HFFc6 (cell line): Measurements from ENCODE around the gene APBB2. TPM values are rescaled to one million over a fixed set of nuclear protein-coding genes. Genes with fewer than 3 reads are reported as not detected.

Experiments
- DNase-seq: peaks from one replicate; pipeline ENCODE4 v3.0.0-alpha.2; 2018
- H3K27ac Mint-ChIP-seq: 2 replicates; pipeline ENCODE4 v1.8.0; 2020; ENCODE audit warnings: mild to moderate bottlenecking, mixed read lengths
- H3K27me3 Mint-ChIP-seq: 2 replicates; pipeline ENCODE4 v1.8.0; 2021; ENCODE audit warnings: mild to moderate bottlenecking, moderate library complexity, mixed read lengths; ENCODE audit not compliant: insufficient read depth
- H3K36me3 Mint-ChIP-seq: 2 replicates; pipeline ENCODE4 v1.8.0; 2021; ENCODE audit warnings: low read depth, mixed read lengths
- H3K4me1 Mint-ChIP-seq: 2 replicates; pipeline ENCODE4 v1.8.0; 2020; ENCODE audit warnings: low read depth, mixed read lengths
- H3K4me3 Mint-ChIP-seq: 2 replicates; pipeline ENCODE4 v1.8.0; 2020; ENCODE audit warnings: mild to moderate bottlenecking, moderate library complexity, mixed read lengths
- H3K9me3 Mint-ChIP-seq: 2 replicates; pipeline ENCODE4 v1.8.0; 2020; ENCODE audit warnings: mild to moderate bottlenecking, mixed read lengths
- total RNA-seq, 6 experiments: library from RNA; stranded (reverse); fragmentation: NEBNext Ultra II Directional; extraction: Animal tissue kit (Norgen Biotek cat#: 25700); gene quantifications; 2 replicates in 1 of 6; 3 replicates in 5 of 6; pipeline ENCODE4 v1.2.3, GENCODE V29; 2021
- TF ChIP-seq, protein P1 (sequence below): fragments of 200-600 bp; sonication (generic); IDR thresholded peaks from 2 replicates; pipeline ENCODE4 v1.5.0; 2021; ENCODE audit warnings: antibody characterized with exemption, mild to moderate bottlenecking

The APBB2 gene
- total RNA-seq, 6 experiments from 2014 or later, result 32.4 to 45.5 (median 35.8) TPM

DNA sequence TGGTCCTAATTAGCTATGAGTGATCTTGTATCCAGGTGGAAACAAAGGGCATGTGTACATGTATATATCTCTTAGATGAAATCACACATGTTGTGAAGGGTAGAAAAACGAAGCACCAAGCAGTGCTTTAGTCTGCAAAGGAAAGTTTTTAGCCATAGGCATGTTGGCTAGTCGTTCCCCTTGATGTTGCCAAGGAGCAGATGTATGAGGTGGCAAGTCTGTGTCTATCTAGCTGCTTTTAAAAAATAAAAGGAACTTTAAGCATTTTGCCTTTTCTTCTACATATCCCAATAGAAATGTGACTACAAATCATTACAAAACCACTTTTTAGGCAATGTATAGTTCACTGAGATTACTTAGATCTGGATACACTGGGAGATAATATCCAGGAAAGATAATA is 401.5 kb downstream of the APBB2 start:
- peaks cover 15% of the 10 kb centered on the region; the same call in 1 of the 2 replicates for H3K4me1 Mint-ChIP-seq
- no peak overlapping the region for H3K4me3 Mint-ChIP-seq
- DNase-seq, result no peak
- 0 out of 2 replicates have a peak overlapping the region, but pooled peaks have one; percentile 11 for H3K27ac Mint-ChIP-seq
- H3K27me3 Mint-ChIP-seq, result no peaks in the 10 kb centered on the region
- TF ChIP-seq, protein P1, sequence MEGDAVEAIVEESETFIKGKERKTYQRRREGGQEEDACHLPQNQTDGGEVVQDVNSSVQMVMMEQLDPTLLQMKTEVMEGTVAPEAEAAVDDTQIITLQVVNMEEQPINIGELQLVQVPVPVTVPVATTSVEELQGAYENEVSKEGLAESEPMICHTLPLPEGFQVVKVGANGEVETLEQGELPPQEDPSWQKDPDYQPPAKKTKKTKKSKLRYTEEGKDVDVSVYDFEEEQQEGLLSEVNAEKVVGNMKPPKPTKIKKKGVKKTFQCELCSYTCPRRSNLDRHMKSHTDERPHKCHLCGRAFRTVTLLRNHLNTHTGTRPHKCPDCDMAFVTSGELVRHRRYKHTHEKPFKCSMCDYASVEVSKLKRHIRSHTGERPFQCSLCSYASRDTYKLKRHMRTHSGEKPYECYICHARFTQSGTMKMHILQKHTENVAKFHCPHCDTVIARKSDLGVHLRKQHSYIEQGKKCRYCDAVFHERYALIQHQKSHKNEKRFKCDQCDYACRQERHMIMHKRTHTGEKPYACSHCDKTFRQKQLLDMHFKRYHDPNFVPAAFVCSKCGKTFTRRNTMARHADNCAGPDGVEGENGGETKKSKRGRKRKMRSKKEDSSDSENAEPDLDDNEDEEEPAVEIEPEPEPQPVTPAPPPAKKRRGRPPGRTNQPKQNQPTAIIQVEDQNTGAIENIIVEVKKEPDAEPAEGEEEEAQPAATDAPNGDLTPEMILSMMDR, result no peak
- peaks cover 28% of the 10 kb centered on the region for H3K36me3 Mint-ChIP-seq
- no peaks in the 10 kb centered on the region for H3K9me3 Mint-ChIP-seq

DNA sequence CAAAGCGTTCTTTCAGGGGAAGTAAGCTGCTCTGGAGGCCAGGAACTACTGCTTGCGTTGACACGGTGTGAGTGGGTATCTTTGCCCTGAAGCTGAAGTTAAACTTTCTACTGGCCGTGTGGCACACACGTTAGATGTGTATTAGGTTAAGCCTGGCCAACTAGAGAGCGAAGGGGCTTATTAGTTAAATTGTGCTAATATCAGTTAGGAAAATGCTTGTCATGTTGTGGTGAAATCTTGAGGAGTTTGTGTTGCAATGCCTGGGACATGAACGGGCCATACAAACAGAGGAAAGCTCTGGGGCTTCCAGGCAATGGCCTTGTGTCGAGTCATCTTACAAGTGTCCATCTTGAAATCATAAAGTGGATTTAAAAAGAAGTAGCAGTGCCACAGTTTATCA is 402.0 kb downstream of the APBB2 start:
- TF ChIP-seq, protein P1, result no peak
- Mint-ChIP-seq H3K27ac (0 out of 2 replicates have a peak overlapping the region, but pooled peaks have one; percentile 11), H3K4me1 (peaks cover 15% of the 10 kb centered on the region; the same call in 1 of the 2 replicates), H3K9me3 (no peaks in the 10 kb centered on the region), H3K36me3 (peaks cover 28% of the 10 kb centered on the region), H3K4me3 (no peak overlapping the region), H3K27me3 (no peaks in the 10 kb centered on the region; the same call in 1 of the 2 replicates)
- no peak for DNase-seq

DNA sequence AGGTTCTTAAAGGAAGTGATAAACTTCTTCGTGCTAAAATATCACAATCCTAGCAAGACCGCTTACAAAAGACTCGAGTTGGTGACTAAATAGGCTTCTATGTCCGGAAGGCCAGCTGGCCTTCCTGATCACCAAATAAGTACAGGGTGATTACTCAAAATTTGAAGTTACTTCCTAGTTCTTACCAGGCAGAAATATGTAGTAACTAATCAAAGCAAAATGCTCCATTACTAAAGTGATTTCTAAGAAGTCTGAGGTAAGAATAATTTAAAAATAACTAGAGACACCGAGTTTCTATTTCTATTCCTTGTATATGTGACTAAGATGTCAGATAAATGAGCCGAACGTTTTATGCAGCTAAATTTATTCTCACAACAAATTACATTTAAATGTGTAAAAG is 402.4 kb downstream of the APBB2 start:
- H3K9me3 Mint-ChIP-seq, result no peaks in the 10 kb centered on the region

DNA sequence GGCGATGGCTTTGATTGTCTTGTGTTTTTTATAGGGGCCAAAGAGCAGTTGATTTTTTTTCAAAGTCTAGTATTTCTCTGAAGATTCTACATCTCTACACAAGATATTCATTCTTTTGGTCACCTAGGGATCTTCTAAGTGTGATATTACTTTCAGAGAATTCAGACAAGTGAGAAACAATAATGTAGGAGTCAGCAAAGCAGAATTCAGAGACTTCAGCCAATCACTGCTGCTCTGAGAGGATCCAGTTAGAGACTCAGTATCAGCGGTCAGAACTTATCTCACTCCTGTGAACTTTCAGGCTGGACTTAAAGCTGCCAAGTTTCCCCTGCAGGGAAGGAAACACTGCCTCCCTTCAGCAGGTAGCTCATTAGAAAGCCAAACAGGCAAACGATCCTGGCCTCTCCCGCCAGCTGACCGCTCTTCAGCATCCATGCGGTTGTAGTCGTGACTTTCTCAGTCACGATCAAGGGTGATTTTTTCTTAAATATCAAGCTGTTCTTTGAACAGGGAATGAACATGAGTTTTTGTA is 405.4 kb downstream of the APBB2 start:
- Mint-ChIP-seq H3K4me1 (0 out of 2 replicates have a peak, but pooled peaks cover 8% of the 10 kb centered on the region), H3K9me3 (no peaks in the 10 kb centered on the region), H3K36me3 (peaks cover 13% of the 10 kb centered on the region), H3K27ac (no peak overlapping the region), H3K4me3 (no peak overlapping the region), H3K27me3 (peaks cover 2% of the 10 kb centered on the region; the same call in 1 of the 2 replicates)
- DNase-seq, result no peak
- TF ChIP-seq, protein P1, result no peak

More for the DNA sequence above, 402.4 kb downstream of the APBB2 start:
- peaks cover under 1% of the 10 kb centered on the region; the same call in 1 of the 2 replicates for H3K27me3 Mint-ChIP-seq
- H3K4me1 Mint-ChIP-seq, result peaks cover 15% of the 10 kb centered on the region; the same call in 1 of the 2 replicates
- DNase-seq, result no peak
- peaks cover 28% of the 10 kb centered on the region for H3K36me3 Mint-ChIP-seq
- H3K4me3 Mint-ChIP-seq, result no peak overlapping the region
- no peak overlapping the region for H3K27ac Mint-ChIP-seq
- TF ChIP-seq, protein P1, result no peak

DNA sequence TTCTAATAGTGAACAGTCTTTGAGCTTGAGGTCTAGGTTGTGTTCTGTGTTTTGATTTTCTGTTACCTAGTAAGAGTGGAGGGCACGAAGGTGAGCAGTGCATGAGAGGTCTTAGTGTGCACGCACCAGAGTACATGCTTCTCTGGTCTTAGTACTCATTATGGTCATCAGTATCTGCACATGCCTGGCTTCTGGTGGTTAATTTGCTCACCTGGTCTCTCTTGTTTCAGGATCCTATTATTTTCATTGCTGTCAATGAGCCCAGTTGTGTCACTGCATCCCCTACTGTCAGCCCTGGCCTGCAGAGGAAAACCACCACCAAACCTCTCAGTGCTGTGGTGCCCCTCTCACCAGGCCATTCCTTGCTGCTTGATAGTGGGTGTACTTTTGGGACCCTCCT is 409.7 kb downstream of the APBB2 start:
- Mint-ChIP-seq H3K27ac (no peak overlapping the region), H3K4me3 (no peak overlapping the region), H3K4me1 (no peaks in the 10 kb centered on the region), H3K36me3 (peaks cover 4% of the 10 kb centered on the region; the same call in 1 of the 2 replicates), H3K27me3 (peaks cover 2% of the 10 kb centered on the region; the same call in 1 of the 2 replicates), H3K9me3 (no peaks in the 10 kb centered on the region)
- TF ChIP-seq, protein P1, result no peak
- DNase-seq, result no peak
